IMR-90 (cell line): ENCODE data around the gene SUSD6. TPM values are rescaled to one million over a fixed set of nuclear protein-coding genes. Genes with fewer than 3 reads are reported as not detected.

Experiments
- ATAC-seq: fragments of 200-7000 bp; cut with Tn5 transposase; 2 replicates; pipeline ENCODE4 v1.9.1; 2020; ENCODE audit warnings: low read depth, mild to moderate bottlenecking, moderate library complexity
- BruUV-seq: library from RNA; stranded (reverse); fragments of 400-500 nt; replicated peaks from 2 replicates; lab custom pipeline; 2021; lab: Mats Ljungman, UMichigan
- CTCF ChIA-PET: fragments of 300-600 bp; formaldehyde crosslinking; extraction: SDS; loops from one replicate; lab custom pipeline; 2021; ENCODE audit warnings: antibody characterized with exemption; lab: Yijun Ruan, JAX
- POLR2A ChIA-PET: fragments of 300-600 bp; sonication (Branson Sonifier 250); formaldehyde crosslinking; loops from one replicate; lab custom pipeline; 2022; ENCODE audit warnings: antibody characterized with exemption; ENCODE audit not compliant: unreplicated experiment; lab: Charles Lee
- DNase-seq: peaks from one replicate; pipeline ENCODE4 v3.0.0; 2013
- H2AFZ ChIP-seq: replicated peaks from 2 replicates; pipeline ENCODE3; 2013; ENCODE audit warnings: low read length, mild to moderate bottlenecking; ENCODE audit not compliant: poor library complexity
- H2AK5ac ChIP-seq: 2 replicates; pipeline ENCODE4 v1.6.1; 2013; ENCODE audit warnings: low read depth, low read length, inconsistent platforms
- H2AK9ac ChIP-seq: replicated peaks from 2 replicates; pipeline ENCODE3; 2013; ENCODE audit warnings: mild to moderate bottlenecking, low read depth, low read length, moderate library complexity; ENCODE audit not compliant: poor library complexity
- H2BK120ac ChIP-seq: 2 replicates; pipeline ENCODE4 v1.6.1; 2013; ENCODE audit warnings: low read depth, low read length, inconsistent platforms
- H2BK15ac ChIP-seq: 3 replicates; pipeline ENCODE4 v1.6.1; 2013; ENCODE audit warnings: low read depth, low read length, inconsistent platforms
- H2BK20ac ChIP-seq: 2 replicates; pipeline ENCODE4 v1.6.1; 2013; ENCODE audit warnings: low read depth, mild to moderate bottlenecking, inconsistent platforms, low read length, moderate library complexity
- H2BK5ac ChIP-seq: 2 replicates; pipeline ENCODE4 v1.6.1; 2013; ENCODE audit warnings: mild to moderate bottlenecking, low read depth, low read length, inconsistent platforms; ENCODE audit not compliant: poor library complexity, severe bottlenecking
- H3K14ac ChIP-seq: replicated peaks from 2 replicates; pipeline ENCODE4 v1.6.1; 2013; ENCODE audit warnings: low read depth, low read length, inconsistent platforms
- H3K18ac ChIP-seq: 2 replicates; pipeline ENCODE4 v1.6.1; 2013; ENCODE audit warnings: low read depth, low read length, control low read depth
- H3K23ac ChIP-seq: 2 replicates; pipeline ENCODE4 v1.6.1; 2013; ENCODE audit warnings: low read depth, low read length, inconsistent platforms
- H3K27ac ChIP-seq: 2 replicates; pipeline ENCODE4 v1.5.1; 2013; ENCODE audit warnings: mild to moderate bottlenecking, control low read depth, low read length; ENCODE audit not compliant: insufficient read depth
- H3K27me3 ChIP-seq: 2 replicates; pipeline ENCODE4 v1.6.1; 2013; ENCODE audit warnings: low read length; ENCODE audit not compliant: control insufficient read depth, insufficient read depth
- H3K36me3 ChIP-seq: 2 replicates; pipeline ENCODE4 v1.6.1; 2013; ENCODE audit warnings: low read length, mixed read lengths; ENCODE audit not compliant: control insufficient read depth, insufficient read depth
- H3K4ac ChIP-seq: 2 replicates; pipeline ENCODE4 v1.6.1; 2013; ENCODE audit warnings: low read depth, low read length, inconsistent platforms
- H3K4me1 ChIP-seq: 2 replicates; pipeline ENCODE4 v1.6.1; 2013; ENCODE audit warnings: low read length, mixed read lengths; ENCODE audit not compliant: control insufficient read depth, insufficient read depth
- H3K4me2 ChIP-seq: 2 replicates; pipeline ENCODE4 v1.6.1; 2013; ENCODE audit warnings: low read depth, mild to moderate bottlenecking, control low read depth, low read length, moderate library complexity
- H3K4me3 ChIP-seq: 2 replicates; pipeline ENCODE4 v1.5.1; 2013; ENCODE audit warnings: low read depth, mild to moderate bottlenecking, control low read depth, low read length, moderate library complexity; ENCODE audit not compliant: insufficient read depth
- H3K56ac ChIP-seq: 2 replicates; pipeline ENCODE4 v1.6.1; 2013; ENCODE audit warnings: low read length, inconsistent platforms; ENCODE audit not compliant: insufficient read depth; ENCODE audit errors: extremely low read depth
- H3K79me1 ChIP-seq, 2 experiments: 2 replicates each; pipeline ENCODE4 v1.6.1; 2013; ENCODE audit warnings: low read length in 2 of 2, inconsistent platforms in 1 of 2, low read depth in 1 of 2
- H3K9ac ChIP-seq: 2 replicates; pipeline ENCODE4 v1.6.1; 2013; ENCODE audit warnings: low read depth, low read length, control low read depth
- H3K9me1 ChIP-seq: 2 replicates; pipeline ENCODE4 v1.6.1; 2013; ENCODE audit warnings: low read length, inconsistent platforms; ENCODE audit not compliant: insufficient read depth
- H3K9me3 ChIP-seq: 2 replicates; pipeline ENCODE4 v1.6.1; 2013; ENCODE audit warnings: low read length; ENCODE audit not compliant: control insufficient read depth, insufficient read depth
- H4K20me1 ChIP-seq: 2 replicates; pipeline ENCODE4 v1.6.1; 2013; ENCODE audit warnings: low read length, inconsistent platforms; ENCODE audit not compliant: insufficient read depth
- H4K5ac ChIP-seq: 2 replicates; pipeline ENCODE4 v1.6.1; 2013; ENCODE audit warnings: mild to moderate bottlenecking, low read depth, low read length, control low read depth
- H4K8ac ChIP-seq, 2 experiments: 2 replicates each; pipeline ENCODE4 v1.6.1; 2013; ENCODE audit warnings: low read depth in 2 of 2, low read length in 2 of 2, control low read depth in 1 of 2, inconsistent platforms in 1 of 2
- H4K91ac ChIP-seq: 2 replicates; pipeline ENCODE4 v1.6.1; 2013; ENCODE audit warnings: low read depth, low read length, inconsistent platforms; ENCODE audit not compliant: insufficient read depth
- CHD1 ChIP-seq: IDR thresholded peaks from 2 replicates; pipeline ENCODE4 v1.6.1; 2012; ENCODE audit warnings: low read depth, low read length, improper control_type of control experiment
- ELK1 ChIP-seq: fragments of 150-350 bp; IDR thresholded peaks from 2 replicates; pipeline ENCODE4 v1.6.1; 2016; ENCODE audit warnings: low read depth, mild to moderate bottlenecking, low read length, moderate library complexity, borderline replicate concordance
- MAFK ChIP-seq: IDR thresholded peaks from 2 replicates; pipeline ENCODE4 v1.6.1; 2012; ENCODE audit warnings: low read depth, low read length, improper control_type of control experiment
- POLR2A ChIP-seq: IDR thresholded peaks from 2 replicates; pipeline ENCODE4 v1.6.1; 2012; ENCODE audit warnings: mild to moderate bottlenecking, low read depth, low read length
- SMC3 ChIP-seq: fragments of 150-350 bp; IDR thresholded peaks from 2 replicates; pipeline ENCODE4 v1.6.1; 2016; ENCODE audit warnings: low read depth, mild to moderate bottlenecking, antibody characterized with exemption, low read length, moderate library complexity
- USF2 ChIP-seq: fragments of 150-350 bp; IDR thresholded peaks from 2 replicates; pipeline ENCODE4 v1.6.1; 2017; ENCODE audit warnings: mild to moderate bottlenecking, antibody characterized with exemption, low read length, low read depth
- WGBS, 2 experiments: methylation state at CpG; one replicate each; pipeline versions ENCODE4 v1.1.5 to v1.1.7; 2013; ENCODE audit warnings: missing lambda C conversion rate in 2 of 2; ENCODE audit not compliant: insufficient read length in 1 of 2; ENCODE audit errors: extremely low coverage in 2 of 2; 5-methylcytosine and 5-hydroxymethylcytosine counted together
- dilution Hi-C: fragments of 300-500 bp; cut with HindIII; formaldehyde crosslinking; loops from one replicate; pipeline ENCODE4 v1.14.3; 2018; ENCODE audit warnings: low sequenced_read_pairs; ENCODE audit not compliant: unreplicated experiment
- in situ Hi-C: fragments of 300-500 bp; cut with MboI; formaldehyde crosslinking; loops from 3 replicates; pipeline ENCODE4 v1.14.3; 2019; ENCODE audit warnings: low sequenced_read_pairs, inconsistent platforms, mixed read lengths
- intact Hi-C: fragments of 100-400 bp; cut with micrococcal nuclease; formaldehyde crosslinking; loops from 2 replicates; pipeline ENCODE4 v1.10.0; 2022
- polyA plus RNA-seq, 3 experiments: library from polyadenylated mRNA; depleted of rRNA; stranded (reverse); fragments of >200 nt; gene quantifications; 2 replicates each; pipeline ENCODE4 v1.2.3, GENCODE V29; 2012; ENCODE audit warnings: low replicate concordance in 1 of 3
- total RNA-seq: library from RNA; depleted of rRNA; stranded (reverse); fragments of >200 nt; gene quantifications from 2 replicates; pipeline ENCODE4 v1.2.3, GENCODE V29; 2012

Gene SUSD6
- total and polyA plus RNA-seq, 2 of the 4 experiments (the other 2 are of a cell fraction) = 2.3 to 10.1 TPM

- POLR2A ChIA-PET = no interaction called here
- Histone ChIP-seq H3K4ac (no peak overlapping the region), H4K8ac (no peak overlapping the region), H3K4me1 (peaks cover 26% of the 10 kb centered on the region), H4K91ac (no peak overlapping the region), H3K27ac (no peak overlapping the region), H3K36me3 (peaks cover 2% of the 10 kb centered on the region; the same call in 1 of the 2 replicates), H3K56ac (no peak overlapping the region), H3K9me1 (peaks cover 32% of the 10 kb centered on the region), H4K20me1 (peaks cover 29% of the 10 kb centered on the region), H3K27me3 (no peaks in the 10 kb centered on the region), H4K5ac (no peak overlapping the region), H2AK9ac (no peak overlapping the region), H2BK120ac (no peak overlapping the region), H2BK15ac (peak overlapping the region; percentile 8; the same call in 1 of the 3 replicates), H3K9ac (no peak overlapping the region), H2BK20ac (no peak overlapping the region), H3K9me3 (no peaks in the 10 kb centered on the region), H3K79me1 (peaks cover 33 to 76% of the 10 kb centered on the region in 2 experiments), H2BK5ac (no peak overlapping the region), H2AK5ac (no peak overlapping the region), H3K23ac (0 out of 2 replicates have a peak overlapping the region, but pooled peaks have one; percentile 14), H3K4me3 (no peak overlapping the region), H2AFZ (no peak overlapping the region), H3K18ac (no peak overlapping the region), H3K14ac (no peak overlapping the region), H3K4me2 (no peak overlapping the region)
- WGBS, 2 experiments = 67% methylated on average over 1 of the region's 6 CpGs; no CpG with 5 or more reads in 1 of the 2 experiments
- no TSS peak for BruUV-seq
- CTCF ChIA-PET = no interaction called here
- peak; percentile 30 for DNase-seq
- dilution Hi-C loops = no loop called here
- peak; percentile 46 for ATAC-seq
- in situ Hi-C loops = no loop called here
- intact Hi-C loops = no loop called here
- TF ChIP-seq SMC3 = no peak
- no peak for TF ChIP-seq USF2
- TF ChIP-seq ELK1 = no peak
- no peak for TF ChIP-seq CHD1
- TF ChIP-seq POLR2A = no peak
- no peak for TF ChIP-seq MAFK
Measured at GRCh38 chr14:69695322-69696203, 84.2 kb downstream of the SUSD6 start.
